Lower lobe of right lung (tissue), 2 donors: Measurements from ENCODE around the gene SAMD1. TPM values are rescaled to one million over a fixed set of nuclear protein-coding genes. Genes with fewer than 3 reads are reported as not detected.

Experiments used
- ATAC-seq, 2 donors: fragments of 200-7000 bp; cut with Tn5 transposase; one replicate each; pipeline ENCODE4 v1.9.1; 2020 to 2022; ENCODE audit warnings: mild to moderate bottlenecking in 2 of 2, moderate library complexity in 2 of 2
- DNase-seq: peaks from one replicate; pipeline ENCODE4 v3.0.0-alpha.2; 2020
- H3K27ac ChIP-seq: fragments of 200-600 bp; one replicate; pipeline ENCODE4 v1.8.0; 2022
- H3K27me3 ChIP-seq: fragments of 200-600 bp; one replicate; pipeline ENCODE4 v1.8.0; 2022; ENCODE audit warnings: low read depth
- H3K36me3 ChIP-seq: fragments of 200-600 bp; one replicate; pipeline ENCODE4 v1.8.0; 2022; ENCODE audit warnings: mild to moderate bottlenecking
- H3K4me1 ChIP-seq: fragments of 200-600 bp; one replicate; pipeline ENCODE4 v1.8.0; 2022
- H3K4me3 ChIP-seq: fragments of 200-600 bp; one replicate; pipeline ENCODE4 v1.8.0; 2022; ENCODE audit warnings: mild to moderate bottlenecking
- H3K9me3 ChIP-seq: fragments of 200-600 bp; one replicate; pipeline ENCODE4 v1.8.0; 2022
- intact Hi-C: fragments of 100-400 bp; cut with DNase I; formaldehyde crosslinking; loops from one replicate; pipeline ENCODE4 v1.11.0; 2022
- total RNA-seq: library from RNA; stranded (reverse); fragmentation: NEBNext Ultra II Directional; extraction: Animal tissue kit (Norgen Biotek cat#: 25700); gene quantifications from one replicate; pipeline ENCODE4 v1.2.1, GENCODE V29; 2021
- TF ChIP-seq, protein P1 (sequence below): fragments of 200-600 bp; IDR thresholded peaks from one replicate; pipeline ENCODE4 v1.8.0; 2022; ENCODE audit warnings: antibody characterized with exemption, mild to moderate bottlenecking
- donor health status: DM: no; HTN: yes; CAD: no; lungs with severe emphysema.

SAMD1 gene
- total RNA-seq, 1 donor from 2014 or later = 51.4 TPM

DNA sequence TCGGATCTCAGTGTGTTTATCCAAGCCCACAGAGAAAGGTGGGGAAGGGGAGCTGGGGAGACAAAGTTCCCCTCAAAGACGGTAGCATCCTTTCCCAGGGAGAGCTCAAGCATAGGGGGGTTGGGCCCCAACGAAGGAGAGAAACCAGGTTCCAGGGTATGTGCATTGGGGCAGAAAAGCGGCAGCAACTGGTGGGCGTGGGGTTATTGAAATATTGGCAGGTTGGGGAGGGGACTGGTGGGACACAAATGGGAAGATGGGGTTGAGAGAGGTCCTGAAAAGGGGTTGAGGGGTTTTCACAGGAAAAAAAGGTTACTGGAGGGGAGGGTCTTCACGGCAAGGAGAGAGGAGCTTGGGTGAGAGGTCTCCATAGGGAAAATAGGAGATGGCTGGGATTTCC, 44.8 kb upstream of the SAMD1 start:
- Histone ChIP-seq H3K4me3 (no peak overlapping the region), H3K9me3 (no peaks in the 10 kb centered on the region), H3K27me3 (no peaks in the 10 kb centered on the region), H3K4me1 (peaks cover 29% of the 10 kb centered on the region), H3K27ac (no peak overlapping the region), H3K36me3 (no peaks in the 10 kb centered on the region)
- DNase-seq = no peak
- no peak for ATAC-seq
- intact Hi-C loops = no loop called here
- TF ChIP-seq, protein P1, sequence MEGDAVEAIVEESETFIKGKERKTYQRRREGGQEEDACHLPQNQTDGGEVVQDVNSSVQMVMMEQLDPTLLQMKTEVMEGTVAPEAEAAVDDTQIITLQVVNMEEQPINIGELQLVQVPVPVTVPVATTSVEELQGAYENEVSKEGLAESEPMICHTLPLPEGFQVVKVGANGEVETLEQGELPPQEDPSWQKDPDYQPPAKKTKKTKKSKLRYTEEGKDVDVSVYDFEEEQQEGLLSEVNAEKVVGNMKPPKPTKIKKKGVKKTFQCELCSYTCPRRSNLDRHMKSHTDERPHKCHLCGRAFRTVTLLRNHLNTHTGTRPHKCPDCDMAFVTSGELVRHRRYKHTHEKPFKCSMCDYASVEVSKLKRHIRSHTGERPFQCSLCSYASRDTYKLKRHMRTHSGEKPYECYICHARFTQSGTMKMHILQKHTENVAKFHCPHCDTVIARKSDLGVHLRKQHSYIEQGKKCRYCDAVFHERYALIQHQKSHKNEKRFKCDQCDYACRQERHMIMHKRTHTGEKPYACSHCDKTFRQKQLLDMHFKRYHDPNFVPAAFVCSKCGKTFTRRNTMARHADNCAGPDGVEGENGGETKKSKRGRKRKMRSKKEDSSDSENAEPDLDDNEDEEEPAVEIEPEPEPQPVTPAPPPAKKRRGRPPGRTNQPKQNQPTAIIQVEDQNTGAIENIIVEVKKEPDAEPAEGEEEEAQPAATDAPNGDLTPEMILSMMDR = no peak

GRCh38 chr19:14127929-14128509, 37.5 kb upstream of the SAMD1 start:
- intact Hi-C loops = no loop called here
- peak; percentile 82 to 84 for ATAC-seq
- DNase-seq = peak; percentile 50
- Histone ChIP-seq H3K36me3 (no peaks in the 10 kb centered on the region), H3K27ac (peak overlapping the region; percentile 56), H3K4me1 (peaks cover 19% of the 10 kb centered on the region), H3K9me3 (no peaks in the 10 kb centered on the region), H3K4me3 (no peak overlapping the region), H3K27me3 (no peaks in the 10 kb centered on the region)
- TF ChIP-seq, protein P1 = no peak

- H3K36me3 ChIP-seq = no peaks in the 10 kb centered on the region
- H3K4me1 ChIP-seq = peaks cover 19% of the 10 kb centered on the region
- no peak overlapping the region for H3K4me3 ChIP-seq
- ATAC-seq (peak; percentile 79 to 86), DNase-seq (peak; percentile 80)
- intact Hi-C loops = no loop called here
- no peaks in the 10 kb centered on the region for H3K27me3 ChIP-seq
- TF ChIP-seq, protein P1 = no peak
- peak overlapping the region; percentile 47 for H3K27ac ChIP-seq
- H3K9me3 ChIP-seq = no peaks in the 10 kb centered on the region
These were observed 36.6 kb upstream of the SAMD1 start for GRCh38 chr19:14127176-14127575.

DNA sequence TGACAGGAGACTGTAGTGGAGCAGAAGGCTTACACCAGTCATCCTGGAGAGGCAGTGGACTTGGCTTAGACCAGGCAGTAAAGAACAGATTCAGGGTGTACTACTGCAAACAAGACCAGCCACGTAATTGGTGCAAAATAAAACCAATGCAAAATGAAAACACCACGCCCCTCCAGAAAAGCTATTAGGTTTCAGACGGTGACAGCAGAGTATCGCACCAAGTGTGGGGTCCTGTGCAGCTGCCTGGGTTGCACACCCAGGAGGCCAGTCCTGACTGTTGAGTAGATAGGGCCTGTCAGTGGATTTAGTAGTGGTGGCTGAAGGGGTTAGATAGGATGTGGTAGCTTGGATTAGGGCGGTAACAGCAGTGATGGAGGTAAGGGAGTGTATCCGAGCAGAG, 32.4 kb upstream of the SAMD1 start:
- TF ChIP-seq, protein P1 = no peak
- no peaks in the 10 kb centered on the region for H3K27me3 ChIP-seq
- intact Hi-C loops = no loop called here
- ATAC-seq = no peak
- no peaks in the 10 kb centered on the region for H3K9me3 ChIP-seq
- no peak overlapping the region for H3K27ac ChIP-seq
- peaks cover 31% of the 10 kb centered on the region for H3K4me1 ChIP-seq
- H3K36me3 ChIP-seq = no peaks in the 10 kb centered on the region
- H3K4me3 ChIP-seq = no peak overlapping the region
- no peak for DNase-seq

DNA sequence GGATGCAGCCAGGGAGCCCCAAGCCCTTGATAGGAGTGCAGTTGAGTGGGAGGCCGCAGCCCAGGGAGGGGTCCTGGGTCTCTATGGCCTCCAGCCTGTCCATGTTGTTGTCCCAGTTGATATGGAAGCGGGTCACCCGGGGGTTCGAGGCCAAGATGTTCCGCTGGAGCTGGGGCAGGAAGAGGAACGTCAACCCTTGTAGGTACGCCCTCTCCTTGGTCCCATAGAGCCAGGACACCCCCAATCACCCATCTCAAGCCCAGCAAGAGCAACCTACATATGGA, 29.9 kb upstream of the SAMD1 start:
- no peak for DNase-seq
- TF ChIP-seq, protein P1 = no peak
- H3K27ac ChIP-seq = peak overlapping the region; percentile 99
- no peak overlapping the region for H3K4me3 ChIP-seq
- no peak for ATAC-seq
- H3K9me3 ChIP-seq = no peaks in the 10 kb centered on the region
- H3K36me3 ChIP-seq = no peaks in the 10 kb centered on the region
- no peaks in the 10 kb centered on the region for H3K27me3 ChIP-seq
- intact Hi-C loops = no loop called here
- H3K4me1 ChIP-seq = peaks cover 35% of the 10 kb centered on the region
